Stimulated activated CD4-positive, alpha-beta T cell treated with anti-CD3 and anti-CD28 coated beads, Interleukin-15, amount 100 ng/mL, for 24 hours (primary cell): ENCODE results near the gene MEGF10.
"Not testable (repeated sequence)": the region's sequence is repeated elsewhere in the genome, so short reads cannot be mapped to it uniquely, and the experiment has no call there.

Source experiments
- DNase-seq: peaks from one replicate; pipeline ENCODE4 v3.0.0-alpha.2; 2020

The MEGF10 gene

GRCh38 chr5:127298036-127298429, 7.4 kb downstream of the MEGF10 start:
- no peak for DNase-seq

- DNase-seq = no peak
Observed at GRCh38 chr5:127298656-127299055, 8.1 kb downstream of the MEGF10 start.

GRCh38 chr5:127299678-127300077, 9.1 kb downstream of the MEGF10 start:
- no peak for DNase-seq

- DNase-seq = no peak
Observed at GRCh38 chr5:127302509-127302908, 11.9 kb downstream of the MEGF10 start.

- no peak for DNase-seq
Observed at GRCh38 chr5:127303404-127303803, 12.8 kb downstream of the MEGF10 start.

GRCh38 chr5:127305493-127305892, 14.9 kb downstream of the MEGF10 start:
- no peak for DNase-seq

- no peak for DNase-seq
Observed at GRCh38 chr5:127306036-127306435, 15.4 kb downstream of the MEGF10 start.

GRCh38 chr5:127306647-127307046, 16.1 kb downstream of the MEGF10 start:
- DNase-seq = no peak

GRCh38 chr5:127307868-127308267, 17.3 kb downstream of the MEGF10 start:
- no peak for DNase-seq

- not testable (repeated sequence) for DNase-seq
Observed at GRCh38 chr5:127308325-127308724, 17.7 kb downstream of the MEGF10 start.

- no peak for DNase-seq
Observed at GRCh38 chr5:127308945-127309344, 18.3 kb downstream of the MEGF10 start.

- no peak for DNase-seq
Observed at GRCh38 chr5:127311349-127311748, 20.8 kb downstream of the MEGF10 start.

- no peak for DNase-seq
Observed at GRCh38 chr5:127311781-127312525, 21.4 kb downstream of the MEGF10 start.

- no peak for DNase-seq
Observed at GRCh38 chr5:127313379-127313778, 22.8 kb downstream of the MEGF10 start.

GRCh38 chr5:127313847-127314473, 23.4 kb downstream of the MEGF10 start:
- peak; percentile 78 for DNase-seq

- no peak for DNase-seq
Observed at GRCh38 chr5:127316011-127316410, 25.4 kb downstream of the MEGF10 start.

GRCh38 chr5:127317385-127317784, 26.8 kb downstream of the MEGF10 start:
- DNase-seq = not testable (repeated sequence)

- peak; percentile 13 for DNase-seq
Observed at GRCh38 chr5:127320032-127320965, 29.7 kb downstream of the MEGF10 start.

GRCh38 chr5:127321465-127321864, 30.9 kb downstream of the MEGF10 start:
- no peak for DNase-seq

- DNase-seq = no peak
Observed at GRCh38 chr5:127322403-127322802, 31.8 kb downstream of the MEGF10 start.

- DNase-seq = no peak
Observed at GRCh38 chr5:127324756-127325155, 34.2 kb downstream of the MEGF10 start.

GRCh38 chr5:127326431-127326830, 35.8 kb downstream of the MEGF10 start:
- no peak for DNase-seq

GRCh38 chr5:127326976-127327755, 36.6 kb downstream of the MEGF10 start:
- DNase-seq = no peak
